ENCODE measurements around the gene UBAC2. TPM values are rescaled to one million over a fixed set of nuclear protein-coding genes. Genes with fewer than 3 reads are reported as not detected.

Gene UBAC2
- total and polyA plus RNA-seq, 9 donors: 38.7 to 87.5 (median 48.0) TPM

GRCh38 chr13:99178636-99179035, 22.0 kb upstream of the UBAC2 start:
- Histone ChIP-seq H3K27ac (no peak overlapping the region), H3K4me3 (no peak overlapping the region), H3K9me3 (no peaks in the 10 kb centered on the region), H3K36me3 (no peaks in the 10 kb centered on the region), H3K4me1 (ENCODE audit: insufficient read depth) (no peaks in the 10 kb centered on the region), H3K27me3 (no peaks in the 10 kb centered on the region)
- TF ChIP-seq CTCF (IDR thresholded peaks at IDR 0.05): no peak
- no peak for TF ChIP-seq EP300 (IDR thresholded peaks at IDR 0.05)
- TF ChIP-seq POLR2A (IDR thresholded peaks at IDR 0.05): no peak
- DNase-seq: no peak
- 74 to 89% (median 79%) methylated on average over 4 of the region's 4 CpGs for WGBS, 3 donors
- intact Hi-C loops (cut with DNase I): loop anchor here (5.0 to 10.0 kb wide), 4 partner anchors 84 to 259 kb away; no protein-coding TSS in a partner anchor

- no peaks in the 10 kb centered on the region for H3K4me1 ChIP-seq (ENCODE audit: insufficient read depth)
Measured at GRCh38 chr13:99179460-99179859, 21.2 kb upstream of the UBAC2 start.

GRCh38 chr13:99182439-99182838, 18.2 kb upstream of the UBAC2 start:
- no peaks in the 10 kb centered on the region for H3K9me3 ChIP-seq
- no peak for DNase-seq
- no peaks in the 10 kb centered on the region for H3K4me1 ChIP-seq (ENCODE audit: insufficient read depth)
- no peak overlapping the region for H3K4me3 ChIP-seq
- intact Hi-C loops (cut with DNase I): no loop called here
- no peaks in the 10 kb centered on the region for H3K27me3 ChIP-seq
- WGBS, 3 donors: 93 to 95% (median 95%) methylated on average over 1 of the region's 1 CpG
- H3K36me3 ChIP-seq: no peaks in the 10 kb centered on the region
- TF ChIP-seq POLR2A (IDR thresholded peaks at IDR 0.05): no peak
- H3K27ac ChIP-seq: no peak overlapping the region

More at GRCh38 chr13:99179460-99179859, 21.2 kb upstream of the UBAC2 start:
- Histone ChIP-seq H3K36me3 (no peaks in the 10 kb centered on the region), H3K27ac (no peak overlapping the region), H3K27me3 (no peaks in the 10 kb centered on the region), H3K9me3 (no peaks in the 10 kb centered on the region), H3K4me3 (no peak overlapping the region)
- intact Hi-C loops (cut with DNase I): loop anchor here (5.0 to 10.0 kb wide), 4 partner anchors 83 to 258 kb away; no protein-coding TSS in a partner anchor
- 72 to 77% (median 72%) methylated on average over 3 of the region's 3 CpGs for WGBS, 3 donors
- TF ChIP-seq CTCF (IDR thresholded peaks at IDR 0.05) (no peak), POLR2A (IDR thresholded peaks at IDR 0.05) (no peak), EP300 (IDR thresholded peaks at IDR 0.05) (no peak)
- no peak for DNase-seq

GRCh38 chr13:99185606-99186005, 15.0 kb upstream of the UBAC2 start:
- H3K27ac ChIP-seq: no peak overlapping the region
- TF ChIP-seq POLR2A (IDR thresholded peaks at IDR 0.05) (no peak), CTCF (IDR thresholded peaks at IDR 0.05) (no peak), EP300 (IDR thresholded peaks at IDR 0.05) (no peak)
- H3K4me3 ChIP-seq: no peak overlapping the region
- intact Hi-C loops (cut with DNase I): no loop called here
- no peak for DNase-seq
- H3K9me3 ChIP-seq: no peaks in the 10 kb centered on the region
- no peaks in the 10 kb centered on the region for H3K4me1 ChIP-seq (ENCODE audit: insufficient read depth)
- 54 to 63% (median 60%) methylated on average over 8 of the region's 8 CpGs for WGBS, 3 donors
- no peaks in the 10 kb centered on the region for H3K36me3 ChIP-seq
- no peaks in the 10 kb centered on the region for H3K27me3 ChIP-seq

- no peak for TF ChIP-seq CTCF (IDR thresholded peaks at IDR 0.05)
- no peak for TF ChIP-seq EP300 (IDR thresholded peaks at IDR 0.05)
- TF ChIP-seq POLR2A (IDR thresholded peaks at IDR 0.05): no peak
- Histone ChIP-seq H3K36me3 (no peaks in the 10 kb centered on the region), H3K4me3 (no peak overlapping the region), H3K27ac (no peak overlapping the region), H3K9me3 (no peaks in the 10 kb centered on the region), H3K4me1 (ENCODE audit: insufficient read depth) (no peaks in the 10 kb centered on the region), H3K27me3 (no peaks in the 10 kb centered on the region)
- intact Hi-C loops (cut with DNase I): no loop called here
- WGBS, 3 donors: 79 to 86% (median 84%) methylated on average over 12 of the region's 12 CpGs
- no peak for DNase-seq
Measured at GRCh38 chr13:99190147-99190985, 10.3 kb upstream of the UBAC2 start.
